ENCODE data around the gene RFFL. TPM values are rescaled to one million over a fixed set of nuclear protein-coding genes. Genes with fewer than 3 reads are reported as not detected.

Gene RFFL
- polyA plus RNA-seq, 1 donor from 2014 or later: 6.6 TPM

GRCh38 chr17:34980353-34980680, 83.2 kb downstream of the RFFL start, which contains the start of gene LIG3:
TSS of gene LIG3 (plus strand) at chr17:34980512. CDS start at chr17:34983006, 2,494 bp downstream.
- H4K20me1 ChIP-seq (ENCODE audit: insufficient read depth): no peaks in the 10 kb centered on the region
- H3K79me2 ChIP-seq (replicated peaks; ENCODE audit: insufficient read depth, low read length): peaks cover 33% of the 10 kb centered on the region
- H3K36me3 ChIP-seq (ENCODE audit: insufficient read depth, low read length): no peaks in the 10 kb centered on the region
- peak within 1 kb of the TSS; percentile 94 for H3K9ac ChIP-seq (ENCODE audit: low read length)
- peak within 1 kb of the TSS; percentile 83 for H3K27ac ChIP-seq (ENCODE audit: low read length)
- TF ChIP-seq EP300 (conservative IDR thresholded peaks at IDR 0.05; ENCODE audit: poor library complexity, severe bottlenecking) (no peak), MXI1 (conservative IDR thresholded peaks at IDR 0.05; ENCODE audit: poor library complexity, severe bottlenecking) (peak; percentile 99), SMC3 (conservative IDR thresholded peaks at IDR 0.05; ENCODE audit: poor library complexity) (peak; percentile 29), REST (IDR thresholded peaks at IDR 0.05; ENCODE audit: borderline replicate concordance) (no peak), RAD21 (conservative IDR thresholded peaks at IDR 0.05) (peak; percentile 40), POLR2AphosphoS5 (IDR thresholded peaks at IDR 0.05) (peak; percentile 88)
- H3F3A ChIP-seq (ENCODE audit: insufficient read depth, low read length, poor library complexity, severe bottlenecking): no peaks in the 10 kb centered on the region
- no peaks in the 10 kb centered on the region for H3K9me3 ChIP-seq (ENCODE audit: low read length)
- H3K4me2 ChIP-seq (ENCODE audit: low read length): peak within 1 kb of the TSS; percentile 85
- no peaks in the 10 kb centered on the region for H3K27me3 ChIP-seq (ENCODE audit: insufficient read depth, low read depth, low read length)
- peak within 1 kb of the TSS; percentile 34 for H2AFZ ChIP-seq (ENCODE audit: low read depth, low read length)
- peak within 1 kb of the TSS; percentile 80 for H3K4me3 ChIP-seq (ENCODE audit: low read length)
- H3K9me2 ChIP-seq (ENCODE audit: insufficient read depth, low read length): no peaks in the 10 kb centered on the region

- H3K9me3 ChIP-seq (ENCODE audit: low read length): no peaks in the 10 kb centered on the region
- H2AFZ ChIP-seq (ENCODE audit: low read depth, low read length): peak overlapping the region; percentile 18
- no peaks in the 10 kb centered on the region for H3K36me3 ChIP-seq (ENCODE audit: insufficient read depth, low read length)
- H3F3A ChIP-seq (ENCODE audit: insufficient read depth, low read length, poor library complexity, severe bottlenecking): no peaks in the 10 kb centered on the region
- H3K4me2 ChIP-seq (ENCODE audit: low read length): peak overlapping the region; percentile 77
- H3K27ac ChIP-seq (ENCODE audit: low read length): peak overlapping the region; percentile 83
- H3K9me2 ChIP-seq (ENCODE audit: insufficient read depth, low read length): no peaks in the 10 kb centered on the region
- H3K4me3 ChIP-seq (ENCODE audit: low read length): peak overlapping the region; percentile 80
- H3K27me3 ChIP-seq (ENCODE audit: insufficient read depth, low read depth, low read length): no peaks in the 10 kb centered on the region
- no peaks in the 10 kb centered on the region for H4K20me1 ChIP-seq (ENCODE audit: insufficient read depth)
- peaks cover 33% of the 10 kb centered on the region for H3K79me2 ChIP-seq (replicated peaks; ENCODE audit: insufficient read depth, low read length)
- peak overlapping the region; percentile 94 for H3K9ac ChIP-seq (ENCODE audit: low read length)
- no peak for TF ChIP-seq CTCF (IDR thresholded peaks at IDR 0.05; ENCODE audit: poor library complexity, severe bottlenecking)
- TF ChIP-seq SMC3 (conservative IDR thresholded peaks at IDR 0.05; ENCODE audit: poor library complexity): no peak
- TF ChIP-seq EZH2 (IDR thresholded peaks at IDR 0.05; ENCODE audit: borderline replicate concordance, insufficient read depth, low read length, poor library complexity, severe bottlenecking): no peak
- TF ChIP-seq MXI1 (conservative IDR thresholded peaks at IDR 0.05; ENCODE audit: poor library complexity, severe bottlenecking): no peak
- TF ChIP-seq RAD21 (conservative IDR thresholded peaks at IDR 0.05): no peak
- TF ChIP-seq EP300 (conservative IDR thresholded peaks at IDR 0.05; ENCODE audit: poor library complexity, severe bottlenecking): no peak
- TF ChIP-seq TAF1 (IDR thresholded peaks at IDR 0.05; ENCODE audit: low read depth): no peak
- no peak for TF ChIP-seq POLR2AphosphoS5 (IDR thresholded peaks at IDR 0.05)
- no peak for TF ChIP-seq REST (IDR thresholded peaks at IDR 0.05; ENCODE audit: borderline replicate concordance)
Observed at GRCh38 chr17:34979650-34980352, 83.7 kb downstream of the RFFL start.

Data from neural cell (in vitro differentiated cells).